ENCODE results near the gene VAV2.

The VAV2 gene

DNA sequence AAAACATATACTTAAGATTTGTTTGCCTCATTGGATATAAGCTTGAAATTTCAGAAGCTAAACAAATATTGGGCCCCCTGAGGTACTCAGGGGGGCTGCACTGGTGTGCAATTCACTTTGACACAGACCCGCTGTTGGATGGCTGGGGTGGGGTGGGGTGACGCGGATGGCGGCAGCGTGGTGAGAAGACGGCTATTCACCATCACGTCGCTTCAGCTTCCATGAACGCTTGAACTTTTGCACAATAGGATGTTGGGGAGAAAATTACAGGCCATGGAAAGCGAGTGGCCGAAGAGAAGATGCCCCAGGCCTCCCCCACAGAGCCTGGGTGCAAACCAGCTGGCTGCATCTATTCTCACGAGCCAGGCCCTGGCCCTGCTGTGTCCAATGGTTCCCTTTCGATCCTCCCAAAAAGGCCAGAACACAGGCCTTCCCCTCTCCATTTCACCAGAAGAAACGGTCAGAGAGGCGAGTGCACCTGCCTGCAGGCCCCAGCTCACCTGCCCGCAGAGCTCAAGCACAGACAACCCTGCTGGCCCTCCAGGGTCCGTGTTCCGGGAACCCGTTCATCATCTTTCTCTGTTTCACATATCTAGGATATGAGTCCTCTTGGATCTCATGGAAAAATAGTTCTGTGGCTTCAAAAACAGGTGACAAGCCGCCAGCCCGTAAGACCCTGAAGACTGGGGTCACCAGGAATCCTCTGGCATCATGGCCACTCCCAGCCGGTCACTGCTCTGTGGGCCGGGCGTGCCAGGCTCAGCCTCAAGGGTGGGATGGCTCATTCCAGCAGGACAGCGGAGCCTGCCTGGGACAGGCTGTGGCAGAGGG, 207.2 kb downstream of the VAV2 start:
- DNase-seq (ENCODE audit: extremely low spot score, insufficient read length, low read depth) = no peak
- FAIRE-seq = no peak

DNA sequence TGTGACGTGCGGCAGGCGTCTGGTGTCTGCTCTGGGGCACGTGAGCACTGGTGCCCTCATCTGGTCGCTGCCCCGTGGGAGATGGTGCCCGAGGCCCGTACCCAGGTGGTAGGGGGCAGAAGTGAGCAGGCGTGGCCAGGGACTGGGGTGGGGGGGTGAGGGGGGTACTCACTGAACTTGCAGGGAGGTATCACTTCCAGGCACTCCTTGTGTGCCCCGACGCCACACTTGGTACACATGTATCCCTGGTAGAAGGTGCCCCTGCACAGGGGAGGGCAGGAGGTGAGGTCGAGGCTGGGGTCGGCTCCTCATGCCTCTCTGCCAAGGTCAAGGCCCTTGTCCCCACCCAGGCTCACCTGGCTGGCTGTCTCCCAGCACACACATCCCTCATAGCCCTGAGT, 208.8 kb downstream of the VAV2 start:
- no peak for DNase-seq (ENCODE audit: extremely low spot score, insufficient read length, low read depth)
- FAIRE-seq = no peak

GRCh38 chr9:133782157-133783130, 209.7 kb downstream of the VAV2 start:
- peak; percentile 73 for FAIRE-seq
- no peak for DNase-seq (ENCODE audit: extremely low spot score, insufficient read length, low read depth)

- FAIRE-seq = no peak
- DNase-seq (ENCODE audit: extremely low spot score, insufficient read length, low read depth) = no peak
Observed at GRCh38 chr9:133781828-133782135, 210.3 kb downstream of the VAV2 start.

DNA sequence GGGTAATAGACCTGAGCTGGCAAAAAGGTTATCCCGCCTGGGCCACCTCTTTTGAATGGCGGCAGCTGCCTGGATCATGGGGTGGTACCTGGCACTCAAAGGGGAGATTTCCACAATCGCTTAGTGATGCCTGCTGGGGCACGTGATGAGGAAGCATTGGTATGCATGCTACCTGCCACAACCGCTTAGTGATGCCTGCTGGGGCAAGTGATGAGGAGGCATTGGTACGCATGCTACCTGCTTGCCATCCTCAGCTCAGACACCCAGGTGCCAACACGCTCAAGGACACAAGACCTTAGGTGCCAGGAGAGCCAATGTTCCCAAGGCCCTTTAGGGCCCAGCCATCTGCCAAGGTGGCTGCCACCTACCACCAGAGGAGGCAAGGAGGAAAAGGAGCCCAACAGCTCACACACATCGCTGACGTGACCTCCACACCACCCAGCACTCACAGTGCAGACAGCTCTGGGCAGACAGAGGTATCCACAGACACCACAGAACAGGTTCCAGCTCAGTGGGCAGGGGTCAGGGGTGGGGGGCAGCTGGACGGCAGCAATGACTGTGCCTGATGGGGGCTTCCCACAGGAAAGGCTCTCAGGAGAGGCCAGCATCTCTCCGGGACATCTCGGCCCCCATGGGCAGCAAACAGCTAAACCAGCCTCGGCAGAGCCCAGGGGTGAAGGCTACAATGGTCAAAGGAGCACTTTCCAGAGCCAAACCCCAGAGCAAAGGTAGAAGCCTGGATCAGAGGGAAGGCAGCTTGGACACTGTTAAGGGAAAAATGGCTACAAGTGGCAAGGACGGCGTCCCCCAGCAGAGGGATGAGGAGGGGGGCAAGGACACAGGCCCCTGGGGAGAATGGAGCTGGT, 210.9 kb downstream of the VAV2 start:
- FAIRE-seq = no peak

GRCh38 chr9:133780404-133780945, 211.6 kb downstream of the VAV2 start:
- DNase-seq (ENCODE audit: extremely low spot score, insufficient read length, low read depth) (no peak), FAIRE-seq (no peak)

More for the DNA sequence above, 210.9 kb downstream of the VAV2 start:
- no peak for DNase-seq (ENCODE audit: extremely low spot score, insufficient read length, low read depth)

- DNase-seq (ENCODE audit: extremely low spot score, insufficient read length, low read depth) = no peak
- FAIRE-seq = no peak
Observed at GRCh38 chr9:133779516-133780403, 212.4 kb downstream of the VAV2 start.

DNA sequence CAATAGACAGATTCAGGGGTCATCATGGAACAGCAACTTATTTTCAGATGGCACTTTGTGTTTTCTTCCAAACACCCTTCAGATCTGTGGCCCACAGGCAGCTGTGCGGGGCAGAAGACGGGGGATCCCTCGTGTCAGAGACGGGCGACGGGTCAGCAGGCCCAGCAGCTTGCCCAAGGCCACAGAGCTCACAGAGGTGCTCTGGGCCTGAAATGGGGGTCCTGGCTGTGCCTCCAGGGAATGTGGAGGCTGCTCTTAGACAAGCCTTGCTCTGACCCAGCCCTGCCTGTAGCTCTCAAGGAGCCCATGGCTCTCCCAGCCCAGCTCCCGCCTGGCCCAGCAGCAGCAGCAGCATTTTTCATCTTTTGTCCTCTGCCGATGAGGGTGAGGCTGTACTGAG, 213.0 kb downstream of the VAV2 start:
- DNase-seq (ENCODE audit: extremely low spot score, insufficient read length, low read depth) (no peak), FAIRE-seq (no peak)

- no peak for DNase-seq (ENCODE audit: extremely low spot score, insufficient read length, low read depth)
- no peak for FAIRE-seq
Observed at GRCh38 chr9:133778336-133779013, 213.6 kb downstream of the VAV2 start.

- DNase-seq (ENCODE audit: extremely low spot score, insufficient read length, low read depth) (no peak), FAIRE-seq (no peak)
Observed at GRCh38 chr9:133777871-133778270, 214.3 kb downstream of the VAV2 start.

- DNase-seq (ENCODE audit: extremely low spot score, insufficient read length, low read depth) (no peak), FAIRE-seq (no peak)
Observed at GRCh38 chr9:133777068-133777791, 214.9 kb downstream of the VAV2 start.

GRCh38 chr9:133775951-133776905, 215.9 kb downstream of the VAV2 start:
- FAIRE-seq = no peak

DNA sequence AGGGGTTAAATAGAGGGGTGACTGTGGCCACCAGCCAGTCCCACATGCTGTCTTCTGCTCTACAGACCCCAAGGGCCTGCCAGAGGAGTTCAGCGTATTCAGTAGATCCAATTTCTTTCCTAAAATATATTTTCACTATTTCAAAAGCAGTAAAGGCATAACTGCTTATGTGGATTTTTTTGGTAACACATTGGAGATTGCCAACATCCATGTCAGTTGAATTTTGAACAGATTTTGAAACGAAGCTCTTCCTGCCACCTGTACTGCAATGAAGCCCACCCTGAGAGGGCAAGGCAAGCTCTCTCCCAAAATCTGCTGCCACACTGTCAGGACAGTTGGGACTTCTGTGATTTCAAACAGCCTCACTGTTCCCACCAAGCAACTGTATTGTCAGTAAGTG, 216.8 kb downstream of the VAV2 start:
- DNase-seq (ENCODE audit: extremely low spot score, insufficient read length, low read depth) (no peak), FAIRE-seq (no peak)

More at GRCh38 chr9:133775951-133776905, 215.9 kb downstream of the VAV2 start:
- DNase-seq (ENCODE audit: extremely low spot score, insufficient read length, low read depth) = no peak

DNA sequence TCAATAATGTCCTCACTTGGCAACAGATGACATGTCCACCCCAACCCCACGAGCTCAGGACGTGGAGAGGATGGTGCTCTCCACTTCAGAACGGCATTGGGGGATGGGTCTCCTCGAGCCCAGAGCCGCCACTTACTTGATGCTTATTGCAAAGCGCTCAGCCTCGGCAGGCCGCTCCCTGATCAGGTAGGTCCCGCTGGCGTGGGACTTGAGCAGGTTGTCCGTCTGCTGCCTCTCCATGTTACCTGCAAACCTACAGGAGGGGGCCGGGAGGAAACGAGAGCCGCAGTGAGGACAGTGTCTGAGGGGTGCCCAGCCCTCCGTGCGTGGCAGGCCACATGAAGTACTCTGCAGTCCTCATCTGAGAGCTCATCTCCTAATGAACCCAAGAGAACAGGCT, 217.3 kb downstream of the VAV2 start:
- FAIRE-seq = no peak
- DNase-seq (ENCODE audit: extremely low spot score, insufficient read length, low read depth) = no peak

GRCh38 chr9:133773889-133774655, 218.1 kb downstream of the VAV2 start:
- FAIRE-seq (no peak), DNase-seq (ENCODE audit: extremely low spot score, insufficient read length, low read depth) (no peak)

GRCh38 chr9:133772581-133772980, 219.5 kb downstream of the VAV2 start:
- DNase-seq (ENCODE audit: extremely low spot score, insufficient read length, low read depth) (no peak), FAIRE-seq (no peak)

Measured in GM18507 (cell line).